Fibroblast of villous mesenchyme (primary cell): ENCODE results near the gene CAPN10. TPM values are rescaled to one million over a fixed set of nuclear protein-coding genes. Genes with fewer than 3 reads are reported as not detected.

Experiments
- DNase-seq: peaks from one replicate; pipeline ENCODE4 v3.0.0-alpha.2; 2010; ENCODE audit warnings: low read depth
- H3K4me3 ChIP-seq: 2 replicates; pipeline ENCODE4 v1.5.1; 2011; ENCODE audit warnings: low read depth, mild to moderate bottlenecking, low read length
- CTCF ChIP-seq: IDR thresholded peaks from 2 replicates; pipeline ENCODE4 v1.5.1; 2012; ENCODE audit warnings: low read depth, mild to moderate bottlenecking, low read length; ENCODE audit not compliant: insufficient read depth
- total RNA-seq: library from RNA; depleted of rRNA; stranded (reverse); fragments of >200 nt; gene quantifications from 2 replicates; pipeline ENCODE4 v1.2.3, GENCODE V29; 2012

CAPN10 gene
- total RNA-seq, 1 donor, result 20.3 TPM

- TF ChIP-seq CTCF, result no peak
- no peak for DNase-seq
- no peak overlapping the region for H3K4me3 ChIP-seq
Observed at GRCh38 chr2:240591226-240591625, 4.7 kb downstream of the CAPN10 start.

- no peak for TF ChIP-seq CTCF
- no peak overlapping the region for H3K4me3 ChIP-seq
- DNase-seq, result no peak
Observed at GRCh38 chr2:240591784-240592183, 5.2 kb downstream of the CAPN10 start.

- no peak for DNase-seq
- H3K4me3 ChIP-seq, result no peak overlapping the region
- TF ChIP-seq CTCF, result no peak
Observed at GRCh38 chr2:240593026-240593702, 6.6 kb downstream of the CAPN10 start.

- H3K4me3 ChIP-seq, result no peak overlapping the region
- DNase-seq, result no peak
- no peak for TF ChIP-seq CTCF
Observed at GRCh38 chr2:240593703-240594451, 7.3 kb downstream of the CAPN10 start.

- no peak overlapping the region for H3K4me3 ChIP-seq
- TF ChIP-seq CTCF, result no peak
- DNase-seq, result no peak
Observed at GRCh38 chr2:240594511-240595380, 8.2 kb downstream of the CAPN10 start.

GRCh38 chr2:240595381-240596079 lies 9.0 kb downstream of the CAPN10 start:
- no peak overlapping the region for H3K4me3 ChIP-seq
- DNase-seq, result no peak
- TF ChIP-seq CTCF, result peak; percentile 16
